ENCODE measurements around the gene CABCOCO1.

DNA sequence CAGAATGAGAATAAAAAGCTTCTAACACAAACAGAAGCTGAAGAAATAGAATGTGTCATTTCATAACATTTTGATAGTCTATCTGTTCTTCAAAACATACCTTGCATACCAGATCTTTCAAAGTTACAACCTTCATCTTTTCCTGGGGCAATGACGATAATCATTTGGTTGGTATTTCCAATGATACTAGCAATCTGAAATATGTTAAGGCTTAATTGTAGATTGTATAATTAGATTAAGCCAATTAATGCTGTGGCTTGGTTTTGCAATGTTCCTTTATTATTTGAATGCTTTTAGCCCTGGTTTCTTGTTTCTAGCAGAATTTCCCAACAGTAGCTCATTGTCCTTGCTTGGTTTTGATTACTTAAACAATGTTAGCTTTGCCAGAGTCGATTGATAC is 84.6 kb downstream of the CABCOCO1 start:
- TF ChIP-seq EGR1 (IDR thresholded peaks at IDR 0.05; ENCODE audit: low read depth), result no peak
- TF ChIP-seq EZH2 (IDR thresholded peaks at IDR 0.05), result no peak
- TF ChIP-seq CBX3 (IDR thresholded peaks at IDR 0.05; ENCODE audit: low read depth), result no peak
- TF ChIP-seq, protein P1, sequence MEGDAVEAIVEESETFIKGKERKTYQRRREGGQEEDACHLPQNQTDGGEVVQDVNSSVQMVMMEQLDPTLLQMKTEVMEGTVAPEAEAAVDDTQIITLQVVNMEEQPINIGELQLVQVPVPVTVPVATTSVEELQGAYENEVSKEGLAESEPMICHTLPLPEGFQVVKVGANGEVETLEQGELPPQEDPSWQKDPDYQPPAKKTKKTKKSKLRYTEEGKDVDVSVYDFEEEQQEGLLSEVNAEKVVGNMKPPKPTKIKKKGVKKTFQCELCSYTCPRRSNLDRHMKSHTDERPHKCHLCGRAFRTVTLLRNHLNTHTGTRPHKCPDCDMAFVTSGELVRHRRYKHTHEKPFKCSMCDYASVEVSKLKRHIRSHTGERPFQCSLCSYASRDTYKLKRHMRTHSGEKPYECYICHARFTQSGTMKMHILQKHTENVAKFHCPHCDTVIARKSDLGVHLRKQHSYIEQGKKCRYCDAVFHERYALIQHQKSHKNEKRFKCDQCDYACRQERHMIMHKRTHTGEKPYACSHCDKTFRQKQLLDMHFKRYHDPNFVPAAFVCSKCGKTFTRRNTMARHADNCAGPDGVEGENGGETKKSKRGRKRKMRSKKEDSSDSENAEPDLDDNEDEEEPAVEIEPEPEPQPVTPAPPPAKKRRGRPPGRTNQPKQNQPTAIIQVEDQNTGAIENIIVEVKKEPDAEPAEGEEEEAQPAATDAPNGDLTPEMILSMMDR (IDR thresholded peaks at IDR 0.05 in 2 of 3, conservative IDR thresholded peaks at IDR 0.05 in 1 of 3; ENCODE audit: borderline replicate concordance in 1 of 3, insufficient read depth in 1 of 3, low read depth in 2 of 3, low read length in 2 of 3), result no peak
- no peak for TF ChIP-seq POLR2A (IDR thresholded peaks at IDR 0.05; ENCODE audit: borderline replicate concordance, extremely low read depth, insufficient read depth, insufficient read length)
- no peak for TF ChIP-seq RAD21 (IDR thresholded peaks at IDR 0.05; ENCODE audit: low read depth)
- TF ChIP-seq EZH2phosphoT487 (IDR thresholded peaks at IDR 0.05; ENCODE audit: borderline replicate concordance), result no peak
- no peak for TF ChIP-seq POLR2AphosphoS5 (IDR thresholded peaks at IDR 0.05; ENCODE audit: low read depth, low read length)
- TF ChIP-seq, protein P2, sequence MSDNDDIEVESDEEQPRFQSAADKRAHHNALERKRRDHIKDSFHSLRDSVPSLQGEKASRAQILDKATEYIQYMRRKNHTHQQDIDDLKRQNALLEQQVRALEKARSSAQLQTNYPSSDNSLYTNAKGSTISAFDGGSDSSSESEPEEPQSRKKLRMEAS (IDR thresholded peaks at IDR 0.05), result no peak
- TF ChIP-seq SP1 (IDR thresholded peaks at IDR 0.05; ENCODE audit: low read depth), result no peak
- TF ChIP-seq, protein P3, sequence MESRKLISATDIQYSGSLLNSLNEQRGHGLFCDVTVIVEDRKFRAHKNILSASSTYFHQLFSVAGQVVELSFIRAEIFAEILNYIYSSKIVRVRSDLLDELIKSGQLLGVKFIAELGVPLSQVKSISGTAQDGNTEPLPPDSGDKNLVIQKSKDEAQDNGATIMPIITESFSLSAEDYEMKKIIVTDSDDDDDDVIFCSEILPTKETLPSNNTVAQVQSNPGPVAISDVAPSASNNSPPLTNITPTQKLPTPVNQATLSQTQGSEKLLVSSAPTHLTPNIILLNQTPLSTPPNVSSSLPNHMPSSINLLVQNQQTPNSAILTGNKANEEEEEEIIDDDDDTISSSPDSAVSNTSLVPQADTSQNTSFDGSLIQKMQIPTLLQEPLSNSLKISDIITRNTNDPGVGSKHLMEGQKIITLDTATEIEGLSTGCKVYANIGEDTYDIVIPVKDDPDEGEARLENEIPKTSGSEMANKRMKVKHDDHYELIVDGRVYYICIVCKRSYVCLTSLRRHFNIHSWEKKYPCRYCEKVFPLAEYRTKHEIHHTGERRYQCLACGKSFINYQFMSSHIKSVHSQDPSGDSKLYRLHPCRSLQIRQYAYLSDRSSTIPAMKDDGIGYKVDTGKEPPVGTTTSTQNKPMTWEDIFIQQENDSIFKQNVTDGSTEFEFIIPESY (IDR thresholded peaks at IDR 0.05; ENCODE audit: extremely low read depth, insufficient replicate concordance, low read length), result no peak
- no peak for TF ChIP-seq ZFX (IDR thresholded peaks at IDR 0.05)
- TF ChIP-seq, protein P4, sequence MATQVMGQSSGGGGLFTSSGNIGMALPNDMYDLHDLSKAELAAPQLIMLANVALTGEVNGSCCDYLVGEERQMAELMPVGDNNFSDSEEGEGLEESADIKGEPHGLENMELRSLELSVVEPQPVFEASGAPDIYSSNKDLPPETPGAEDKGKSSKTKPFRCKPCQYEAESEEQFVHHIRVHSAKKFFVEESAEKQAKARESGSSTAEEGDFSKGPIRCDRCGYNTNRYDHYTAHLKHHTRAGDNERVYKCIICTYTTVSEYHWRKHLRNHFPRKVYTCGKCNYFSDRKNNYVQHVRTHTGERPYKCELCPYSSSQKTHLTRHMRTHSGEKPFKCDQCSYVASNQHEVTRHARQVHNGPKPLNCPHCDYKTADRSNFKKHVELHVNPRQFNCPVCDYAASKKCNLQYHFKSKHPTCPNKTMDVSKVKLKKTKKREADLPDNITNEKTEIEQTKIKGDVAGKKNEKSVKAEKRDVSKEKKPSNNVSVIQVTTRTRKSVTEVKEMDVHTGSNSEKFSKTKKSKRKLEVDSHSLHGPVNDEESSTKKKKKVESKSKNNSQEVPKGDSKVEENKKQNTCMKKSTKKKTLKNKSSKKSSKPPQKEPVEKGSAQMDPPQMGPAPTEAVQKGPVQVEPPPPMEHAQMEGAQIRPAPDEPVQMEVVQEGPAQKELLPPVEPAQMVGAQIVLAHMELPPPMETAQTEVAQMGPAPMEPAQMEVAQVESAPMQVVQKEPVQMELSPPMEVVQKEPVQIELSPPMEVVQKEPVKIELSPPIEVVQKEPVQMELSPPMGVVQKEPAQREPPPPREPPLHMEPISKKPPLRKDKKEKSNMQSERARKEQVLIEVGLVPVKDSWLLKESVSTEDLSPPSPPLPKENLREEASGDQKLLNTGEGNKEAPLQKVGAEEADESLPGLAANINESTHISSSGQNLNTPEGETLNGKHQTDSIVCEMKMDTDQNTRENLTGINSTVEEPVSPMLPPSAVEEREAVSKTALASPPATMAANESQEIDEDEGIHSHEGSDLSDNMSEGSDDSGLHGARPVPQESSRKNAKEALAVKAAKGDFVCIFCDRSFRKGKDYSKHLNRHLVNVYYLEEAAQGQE (IDR thresholded peaks at IDR 0.05; ENCODE audit: low read depth), result no peak

All from HCT116 (cell line).